Sigmoid colon (tissue), 7 donors: ENCODE results near the gene KIF26B. TPM values are rescaled to one million over a fixed set of nuclear protein-coding genes. Genes with fewer than 3 reads are reported as not detected.
"Not testable (repeated sequence)": the region's sequence is repeated elsewhere in the genome, so short reads cannot be mapped to it uniquely, and the experiment has no call there.

Source experiments
- DNase-seq: peaks from one replicate; pipeline ENCODE4 v3.0.0-alpha.2; 2019
- H3K27ac ChIP-seq, 4 donors: fragments of 200-600 bp; sonication (generic); one replicate each; pipeline ENCODE4 v1.5.1; 2016 to 2019; ENCODE audit warnings: mild to moderate bottlenecking in 1 of 4
- H3K27me3 ChIP-seq, 3 donors: fragments of 200-600 bp; sonication (generic); one replicate each; pipeline ENCODE4 v1.5.1; 2019; ENCODE audit warnings: mild to moderate bottlenecking in 1 of 3
- H3K36me3 ChIP-seq, 4 donors: fragments of 200-600 bp; sonication (generic); one replicate each; pipeline ENCODE4 v1.5.1; 2016 to 2019
- H3K4me1 ChIP-seq, 4 donors: fragments of 200-600 bp; sonication (generic); one replicate each; pipeline ENCODE4 v1.5.1; 2017 to 2019
- H3K4me3 ChIP-seq, 4 donors: fragments of 200-600 bp; sonication (generic); one replicate each; pipeline ENCODE4 v1.5.1; 2017 to 2019; ENCODE audit warnings: mild to moderate bottlenecking in 2 of 4, moderate library complexity in 1 of 4
- H3K9me3 ChIP-seq, 4 donors: fragments of 200-600 bp in 3 of 4; sonication (generic) in 3 of 4; one replicate each; pipeline versions ENCODE4 v1.5.1 to v1.6.1; 2013 to 2019
- CTCF ChIP-seq, 4 experiments: fragments of 450-650 bp in 3 of 4; fragments of 200-600 bp in 1 of 4; IDR thresholded peaks; one replicate each; pipeline ENCODE4 v1.5.1; 2016 to 2019; ENCODE audit warnings: antibody characterized with exemption in 4 of 4, mild to moderate bottlenecking in 3 of 4, moderate library complexity in 2 of 4
- EP300 ChIP-seq, 4 donors: sonication (generic); formaldehyde crosslinking; IDR thresholded peaks; one replicate each; pipeline ENCODE4 v1.6.1; 2017; ENCODE audit warnings: antibody characterized with exemption in 4 of 4
- POLR2A ChIP-seq, 2 donors: fragments of 450-650 bp; IDR thresholded peaks; one replicate each; pipeline ENCODE4 v1.6.1; 2016; ENCODE audit warnings: antibody characterized with exemption in 2 of 2, mild to moderate bottlenecking in 2 of 2, moderate library complexity in 2 of 2
- POLR2AphosphoS5 ChIP-seq, 4 donors: sonication (generic); formaldehyde crosslinking; IDR thresholded peaks; one replicate each; pipeline ENCODE4 v1.6.1; 2017; ENCODE audit warnings: antibody characterized with exemption in 4 of 4
- WGBS, 2 donors: extraction: QIAGEN DNeasy Blood & Tissue Kit; methylation state at CpG; one replicate each; pipeline ENCODE4 v1.1.7; 2013; 5-methylcytosine and 5-hydroxymethylcytosine counted together
- intact Hi-C: fragments of 100-400 bp; cut with DNase I; formaldehyde crosslinking; loops from one replicate; pipeline ENCODE4 v1.15.1; 2023
- polyA plus RNA-seq, 3 donors: library from polyadenylated mRNA; stranded (reverse); fragments of 200-250 nt; gene quantifications; one replicate each; pipeline ENCODE4 v1.2.3, GENCODE V29; 2013
- total RNA-seq, 4 donors: library from RNA; depleted of rRNA; stranded (reverse); fragments of >200 nt; gene quantifications; one replicate each; pipeline ENCODE4 v1.1.0, GENCODE V29; 2016
- donor health status: healthy with polysubstance abuse.
- donor health status: Bipolar disorder and iron deficiency.
- donor health status: healthy.

Gene KIF26B
- total and polyA plus RNA-seq, 7 donors, result under 0.01 to 5.5 (median 1.4) TPM; not detected in 1

GRCh38 chr1:245334827-245335490 is 180.2 kb downstream of the KIF26B start:
- Histone ChIP-seq H3K9me3 (no peaks in the 10 kb centered on the region), H3K27ac (no peak overlapping the region), H3K27me3 (peaks cover 0 to 3% (median 0%) of the 10 kb centered on the region in 3 donors), H3K4me1 (no peaks in the 10 kb centered on the region), H3K4me3 (no peak overlapping the region), H3K36me3 (no peaks in the 10 kb centered on the region)
- DNase-seq, result no peak
- whole genome bisulfite sequencing, 2 donors, result 91 to 94% methylated on average over 9 of the region's 9 CpGs
- TF ChIP-seq CTCF (IDR thresholded peaks at IDR 0.05) (no peak), EP300 (IDR thresholded peaks at IDR 0.05) (no peak), POLR2A (IDR thresholded peaks at IDR 0.05) (no peak), POLR2AphosphoS5 (IDR thresholded peaks at IDR 0.05) (no peak)
- intact Hi-C loops, result no loop called here

GRCh38 chr1:245335684-245336083 is 180.9 kb downstream of the KIF26B start:
- intact Hi-C loops, DNase-seq, H3K27me3 ChIP-seq, H3K9me3 ChIP-seq, H3K36me3 ChIP-seq, H3K4me3 ChIP-seq, H3K4me1 ChIP-seq, H3K27ac ChIP-seq: not testable (repeated sequence)
- WGBS, 2 donors, result 76 to 86% methylated on average over 22 of the region's 22 CpGs

GRCh38 chr1:245336149-245336983 is 181.6 kb downstream of the KIF26B start:
- Histone ChIP-seq H3K27ac (no peak overlapping the region), H3K9me3 (no peaks in the 10 kb centered on the region), H3K27me3 (peaks cover 0 to 3% (median 0%) of the 10 kb centered on the region in 3 donors), H3K36me3 (no peaks in the 10 kb centered on the region), H3K4me1 (no peaks in the 10 kb centered on the region), H3K4me3 (no peak overlapping the region)
- TF ChIP-seq POLR2AphosphoS5 (IDR thresholded peaks at IDR 0.05) (no peak), EP300 (IDR thresholded peaks at IDR 0.05) (no peak), POLR2A (IDR thresholded peaks at IDR 0.05) (no peak), CTCF (IDR thresholded peaks at IDR 0.05) (no peak)
- DNase-seq, result no peak
- WGBS, 2 donors, result 85 to 90% methylated on average over 22 of the region's 22 CpGs
- intact Hi-C loops, result no loop called here

- intact Hi-C loops, H3K4me1 ChIP-seq, H3K9me3 ChIP-seq, H3K36me3 ChIP-seq, H3K4me3 ChIP-seq, H3K27ac ChIP-seq, H3K27me3 ChIP-seq, DNase-seq: not testable (repeated sequence)
- 95 to 98% methylated on average over 2 of the region's 2 CpGs for WGBS, 2 donors
Measured at GRCh38 chr1:245336984-245337355, 182.2 kb downstream of the KIF26B start.

GRCh38 chr1:245337829-245338484 is 183.2 kb downstream of the KIF26B start:
- Histone ChIP-seq H3K4me3 (no peak overlapping the region), H3K27ac (no peak overlapping the region), H3K27me3 (peaks cover 0 to 3% (median 0%) of the 10 kb centered on the region in 3 donors), H3K4me1 (no peaks in the 10 kb centered on the region), H3K9me3 (no peaks in the 10 kb centered on the region), H3K36me3 (no peaks in the 10 kb centered on the region)
- intact Hi-C loops, result no loop called here
- 72 to 73% methylated on average over 10 of the region's 10 CpGs for WGBS, 2 donors
- DNase-seq, result no peak
- no peak for TF ChIP-seq POLR2AphosphoS5 (IDR thresholded peaks at IDR 0.05)
- TF ChIP-seq CTCF (IDR thresholded peaks at IDR 0.05), result no peak
- no peak for TF ChIP-seq POLR2A (IDR thresholded peaks at IDR 0.05)
- no peak for TF ChIP-seq EP300 (IDR thresholded peaks at IDR 0.05)
